IMR-90 (cell line): ENCODE data around the gene CEP162. TPM values are rescaled to one million over a fixed set of nuclear protein-coding genes. Genes with fewer than 3 reads are reported as not detected.

Experiments
- ATAC-seq: fragments of 200-7000 bp; cut with Tn5 transposase; 2 replicates; pipeline ENCODE4 v1.9.1; 2020; ENCODE audit warnings: low read depth, mild to moderate bottlenecking, moderate library complexity
- BruUV-seq: library from RNA; stranded (reverse); fragments of 400-500 nt; replicated peaks from 2 replicates; lab custom pipeline; 2021; lab: Mats Ljungman, UMichigan
- CTCF ChIA-PET: fragments of 300-600 bp; formaldehyde crosslinking; extraction: SDS; loops from one replicate; lab custom pipeline; 2021; ENCODE audit warnings: antibody characterized with exemption; lab: Yijun Ruan, JAX
- POLR2A ChIA-PET: fragments of 300-600 bp; sonication (Branson Sonifier 250); formaldehyde crosslinking; loops from one replicate; lab custom pipeline; 2022; ENCODE audit warnings: antibody characterized with exemption; ENCODE audit not compliant: unreplicated experiment; lab: Charles Lee
- DNase-seq: peaks from one replicate; pipeline ENCODE4 v3.0.0; 2013
- H2AFZ ChIP-seq: replicated peaks from 2 replicates; pipeline ENCODE3; 2013; ENCODE audit warnings: low read length, mild to moderate bottlenecking; ENCODE audit not compliant: poor library complexity
- H2AK5ac ChIP-seq: 2 replicates; pipeline ENCODE4 v1.6.1; 2013; ENCODE audit warnings: low read depth, low read length, inconsistent platforms
- H2AK9ac ChIP-seq: replicated peaks from 2 replicates; pipeline ENCODE3; 2013; ENCODE audit warnings: mild to moderate bottlenecking, low read depth, low read length, moderate library complexity; ENCODE audit not compliant: poor library complexity
- H2BK120ac ChIP-seq: 2 replicates; pipeline ENCODE4 v1.6.1; 2013; ENCODE audit warnings: low read depth, low read length, inconsistent platforms
- H2BK15ac ChIP-seq: 3 replicates; pipeline ENCODE4 v1.6.1; 2013; ENCODE audit warnings: low read depth, low read length, inconsistent platforms
- H2BK20ac ChIP-seq: 2 replicates; pipeline ENCODE4 v1.6.1; 2013; ENCODE audit warnings: low read depth, mild to moderate bottlenecking, inconsistent platforms, low read length, moderate library complexity
- H2BK5ac ChIP-seq: 2 replicates; pipeline ENCODE4 v1.6.1; 2013; ENCODE audit warnings: mild to moderate bottlenecking, low read depth, low read length, inconsistent platforms; ENCODE audit not compliant: poor library complexity, severe bottlenecking
- H3K14ac ChIP-seq: replicated peaks from 2 replicates; pipeline ENCODE4 v1.6.1; 2013; ENCODE audit warnings: low read depth, low read length, inconsistent platforms
- H3K18ac ChIP-seq: 2 replicates; pipeline ENCODE4 v1.6.1; 2013; ENCODE audit warnings: low read depth, low read length, control low read depth
- H3K23ac ChIP-seq: 2 replicates; pipeline ENCODE4 v1.6.1; 2013; ENCODE audit warnings: low read depth, low read length, inconsistent platforms
- H3K27ac ChIP-seq: 2 replicates; pipeline ENCODE4 v1.5.1; 2013; ENCODE audit warnings: mild to moderate bottlenecking, control low read depth, low read length; ENCODE audit not compliant: insufficient read depth
- H3K27me3 ChIP-seq: 2 replicates; pipeline ENCODE4 v1.6.1; 2013; ENCODE audit warnings: low read length; ENCODE audit not compliant: control insufficient read depth, insufficient read depth
- H3K36me3 ChIP-seq: 2 replicates; pipeline ENCODE4 v1.6.1; 2013; ENCODE audit warnings: low read length, mixed read lengths; ENCODE audit not compliant: control insufficient read depth, insufficient read depth
- H3K4ac ChIP-seq: 2 replicates; pipeline ENCODE4 v1.6.1; 2013; ENCODE audit warnings: low read depth, low read length, inconsistent platforms
- H3K4me1 ChIP-seq: 2 replicates; pipeline ENCODE4 v1.6.1; 2013; ENCODE audit warnings: low read length, mixed read lengths; ENCODE audit not compliant: control insufficient read depth, insufficient read depth
- H3K4me2 ChIP-seq: 2 replicates; pipeline ENCODE4 v1.6.1; 2013; ENCODE audit warnings: low read depth, mild to moderate bottlenecking, control low read depth, low read length, moderate library complexity
- H3K4me3 ChIP-seq: 2 replicates; pipeline ENCODE4 v1.5.1; 2013; ENCODE audit warnings: low read depth, mild to moderate bottlenecking, control low read depth, low read length, moderate library complexity; ENCODE audit not compliant: insufficient read depth
- H3K56ac ChIP-seq: 2 replicates; pipeline ENCODE4 v1.6.1; 2013; ENCODE audit warnings: low read length, inconsistent platforms; ENCODE audit not compliant: insufficient read depth; ENCODE audit errors: extremely low read depth
- H3K79me1 ChIP-seq, 2 experiments: 2 replicates each; pipeline ENCODE4 v1.6.1; 2013; ENCODE audit warnings: low read length in 2 of 2, inconsistent platforms in 1 of 2, low read depth in 1 of 2
- H3K9ac ChIP-seq: 2 replicates; pipeline ENCODE4 v1.6.1; 2013; ENCODE audit warnings: low read depth, low read length, control low read depth
- H3K9me1 ChIP-seq: 2 replicates; pipeline ENCODE4 v1.6.1; 2013; ENCODE audit warnings: low read length, inconsistent platforms; ENCODE audit not compliant: insufficient read depth
- H3K9me3 ChIP-seq: 2 replicates; pipeline ENCODE4 v1.6.1; 2013; ENCODE audit warnings: low read length; ENCODE audit not compliant: control insufficient read depth, insufficient read depth
- H4K20me1 ChIP-seq: 2 replicates; pipeline ENCODE4 v1.6.1; 2013; ENCODE audit warnings: low read length, inconsistent platforms; ENCODE audit not compliant: insufficient read depth
- H4K5ac ChIP-seq: 2 replicates; pipeline ENCODE4 v1.6.1; 2013; ENCODE audit warnings: mild to moderate bottlenecking, low read depth, low read length, control low read depth
- H4K8ac ChIP-seq, 2 experiments: 2 replicates each; pipeline ENCODE4 v1.6.1; 2013; ENCODE audit warnings: low read depth in 2 of 2, low read length in 2 of 2, control low read depth in 1 of 2, inconsistent platforms in 1 of 2
- H4K91ac ChIP-seq: 2 replicates; pipeline ENCODE4 v1.6.1; 2013; ENCODE audit warnings: low read depth, low read length, inconsistent platforms; ENCODE audit not compliant: insufficient read depth
- BHLHE40 ChIP-seq: fragments of 150-350 bp; IDR thresholded peaks from 2 replicates; pipeline ENCODE4 v1.6.1; 2016; ENCODE audit warnings: mild to moderate bottlenecking, low read depth, low read length
- CEBPB ChIP-seq: IDR thresholded peaks from 2 replicates; pipeline ENCODE4 v1.6.1; 2012; ENCODE audit warnings: low read depth, low read length, improper control_type of control experiment
- CTCF ChIP-seq: conservative IDR thresholded peaks from 2 replicates; pipeline ENCODE4 v1.5.1; 2012; ENCODE audit warnings: mild to moderate bottlenecking, low read depth, low read length, improper control_type of control experiment
- ELK1 ChIP-seq: fragments of 150-350 bp; IDR thresholded peaks from 2 replicates; pipeline ENCODE4 v1.6.1; 2016; ENCODE audit warnings: low read depth, mild to moderate bottlenecking, low read length, moderate library complexity, borderline replicate concordance
- FOS ChIP-seq: fragments of 150-350 bp; IDR thresholded peaks from 2 replicates; pipeline ENCODE4 v1.6.1; 2016; ENCODE audit warnings: low read depth, low read length
- MAFK ChIP-seq: IDR thresholded peaks from 2 replicates; pipeline ENCODE4 v1.6.1; 2012; ENCODE audit warnings: low read depth, low read length, improper control_type of control experiment
- MAZ ChIP-seq: IDR thresholded peaks from 2 replicates; pipeline ENCODE4 v1.6.1; 2012; ENCODE audit warnings: low read depth, mild to moderate bottlenecking, low read length, improper control_type of control experiment, moderate library complexity, borderline replicate concordance
- MXI1 ChIP-seq: IDR thresholded peaks from 2 replicates; pipeline ENCODE4 v1.6.1; 2012; ENCODE audit warnings: low read depth, mild to moderate bottlenecking, low read length, moderate library complexity, borderline replicate concordance
- NFE2L2 ChIP-seq: fragments of 150-350 bp; IDR thresholded peaks from 2 replicates; pipeline ENCODE4 v1.6.1; 2016; ENCODE audit warnings: low read depth, mild to moderate bottlenecking, low read length
- POLR2A ChIP-seq: IDR thresholded peaks from 2 replicates; pipeline ENCODE4 v1.6.1; 2012; ENCODE audit warnings: mild to moderate bottlenecking, low read depth, low read length
- RAD21 ChIP-seq: IDR thresholded peaks from 2 replicates; pipeline ENCODE4 v1.6.1; 2012; ENCODE audit warnings: low read length, improper control_type of control experiment
- RCOR1 ChIP-seq: IDR thresholded peaks from 2 replicates; pipeline ENCODE4 v1.6.1; 2012; ENCODE audit warnings: mild to moderate bottlenecking, low read length, improper control_type of control experiment; ENCODE audit not compliant: insufficient replicate concordance
- RFX5 ChIP-seq: IDR thresholded peaks from 2 replicates; pipeline ENCODE4 v1.8.0; 2012; ENCODE audit warnings: low read depth, mild to moderate bottlenecking, low read length, moderate library complexity
- SMC3 ChIP-seq: fragments of 150-350 bp; IDR thresholded peaks from 2 replicates; pipeline ENCODE4 v1.6.1; 2016; ENCODE audit warnings: low read depth, mild to moderate bottlenecking, antibody characterized with exemption, low read length, moderate library complexity
- USF2 ChIP-seq: fragments of 150-350 bp; IDR thresholded peaks from 2 replicates; pipeline ENCODE4 v1.6.1; 2017; ENCODE audit warnings: mild to moderate bottlenecking, antibody characterized with exemption, low read length, low read depth
- WGBS, 2 experiments: methylation state at CpG; one replicate each; pipeline versions ENCODE4 v1.1.5 to v1.1.7; 2013; ENCODE audit warnings: missing lambda C conversion rate in 2 of 2; ENCODE audit not compliant: insufficient read length in 1 of 2; ENCODE audit errors: extremely low coverage in 2 of 2; 5-methylcytosine and 5-hydroxymethylcytosine counted together
- dilution Hi-C: fragments of 300-500 bp; cut with HindIII; formaldehyde crosslinking; loops from one replicate; pipeline ENCODE4 v1.14.3; 2018; ENCODE audit warnings: low sequenced_read_pairs; ENCODE audit not compliant: unreplicated experiment
- in situ Hi-C: fragments of 300-500 bp; cut with MboI; formaldehyde crosslinking; loops from 3 replicates; pipeline ENCODE4 v1.14.3; 2019; ENCODE audit warnings: low sequenced_read_pairs, inconsistent platforms, mixed read lengths
- intact Hi-C: fragments of 100-400 bp; cut with micrococcal nuclease; formaldehyde crosslinking; loops from 2 replicates; pipeline ENCODE4 v1.10.0; 2022
- polyA plus RNA-seq, 3 experiments: library from polyadenylated mRNA; depleted of rRNA; stranded (reverse); fragments of >200 nt; gene quantifications; 2 replicates each; pipeline ENCODE4 v1.2.3, GENCODE V29; 2012; ENCODE audit warnings: low replicate concordance in 1 of 3
- total RNA-seq: library from RNA; depleted of rRNA; stranded (reverse); fragments of >200 nt; gene quantifications from 2 replicates; pipeline ENCODE4 v1.2.3, GENCODE V29; 2012

Gene CEP162
- total and polyA plus RNA-seq, 2 of the 4 experiments (the other 2 are of a cell fraction), result 1.2 to 1.6 TPM

- Histone ChIP-seq H3K27ac (no peak overlapping the region), H3K9me1 (no peaks in the 10 kb centered on the region), H4K91ac (no peak overlapping the region), H2BK15ac (no peak overlapping the region), H4K20me1 (no peaks in the 10 kb centered on the region), H3K18ac (no peak overlapping the region), H2BK120ac (no peak overlapping the region), H3K4me1 (no peaks in the 10 kb centered on the region), H2AK9ac (no peak overlapping the region), H2AFZ (no peak overlapping the region), H3K4me3 (peak overlapping the region; percentile 93), H3K56ac (peak overlapping the region; percentile 78; the same call in 1 of the 2 replicates), H4K5ac (no peak overlapping the region), H2BK20ac (no peak overlapping the region), H3K36me3 (no peaks in the 10 kb centered on the region), H3K27me3 (no peaks in the 10 kb centered on the region), H3K4ac (no peak overlapping the region), H2BK5ac (no peak overlapping the region), H2AK5ac (no peak overlapping the region), H3K9ac (no peak overlapping the region; the same call in 1 of the 2 replicates), H4K8ac (peak overlapping the region in 1 of 2 experiments; percentile 87; a peak in 2 of 4 replicates), H3K79me1 (peaks cover 4% of the 10 kb centered on the region in 2 experiments; a peak in 1 of 4 replicates), H3K14ac (no peak overlapping the region), H3K9me3 (no peaks in the 10 kb centered on the region), H3K4me2 (peak overlapping the region; percentile 60), H3K23ac (no peak overlapping the region; the same call in 1 of the 2 replicates)
- ChIA-PET POLR2A (no interaction called here), CTCF (interaction anchor here (0.5 to 1.0 kb wide), 2 partner anchors 15 to 341 kb away, joined by 3 to 5 read pairs; no protein-coding TSS in a partner anchor)
- DNase-seq (no peak), ATAC-seq (no peak; the same call in 1 of the 2 replicates)
- BruUV-seq, result no TSS peak
- intact Hi-C loops (no loop called here), dilution Hi-C loops (no loop called here), in situ Hi-C loops (no loop called here)
- WGBS, 2 experiments, result no CpG with 5 or more reads among the region's 1 CpG
- TF ChIP-seq NFE2L2 (no peak), MAZ (0 out of 2 replicates have a peak, but pooled peaks have one; percentile 1), CTCF (no peak), ELK1 (no peak), RFX5 (no peak), FOS (no peak), MAFK (no peak), MXI1 (no peak), POLR2A (no peak), USF2 (no peak), BHLHE40 (no peak), RAD21 (no peak), SMC3 (no peak), CEBPB (0 out of 2 replicates have a peak, but pooled peaks have one; percentile 17), RCOR1 (no peak)
Measured at GRCh38 chr6:84228198-84228543, 728 bp upstream of the CEP162 start.
